HG02943 (cell line): Measurements from ENCODE around the gene PNKP.

ENCODE experiments used
- ATAC-seq: cut with Tn5 transposase; IDR thresholded peaks from one replicate; pipeline ENCODE4 v1.9.1; 2021; ENCODE audit warnings: mild to moderate bottlenecking, low read depth, moderate library complexity; ENCODE audit not compliant: unreplicated experiment

PNKP gene

GRCh38 chr19:49866933-49867782 is at the start of gene PNKP:
PNKP (minus strand) TSS chr19:49867576; CDS start chr19:49867204, 372 bp downstream.
- ATAC-seq, result peak; percentile 36

DNA sequence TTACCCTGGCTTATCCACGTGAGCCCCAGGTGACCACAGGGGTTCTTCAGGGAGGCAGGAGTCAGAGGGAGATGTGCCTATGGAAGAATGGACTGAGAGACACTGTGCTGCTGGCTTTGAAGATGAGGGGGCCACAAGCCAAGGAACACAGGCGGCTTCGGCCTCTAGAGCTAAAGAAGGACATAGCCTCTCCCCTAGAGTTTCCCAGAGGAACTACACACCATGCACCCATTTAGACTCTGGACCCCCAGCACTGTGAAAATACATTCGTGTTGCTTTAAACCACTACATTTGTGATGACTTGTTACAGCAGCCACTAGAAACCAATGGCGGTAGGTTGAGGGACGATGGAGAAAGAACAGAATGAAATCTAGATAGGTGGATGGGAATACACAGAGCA is 47.9 kb upstream of the PNKP start:
- ATAC-seq, result no peak

GRCh38 chr19:49913720-49914119 is 46.3 kb upstream of the PNKP start:
- no peak for ATAC-seq

DNA sequence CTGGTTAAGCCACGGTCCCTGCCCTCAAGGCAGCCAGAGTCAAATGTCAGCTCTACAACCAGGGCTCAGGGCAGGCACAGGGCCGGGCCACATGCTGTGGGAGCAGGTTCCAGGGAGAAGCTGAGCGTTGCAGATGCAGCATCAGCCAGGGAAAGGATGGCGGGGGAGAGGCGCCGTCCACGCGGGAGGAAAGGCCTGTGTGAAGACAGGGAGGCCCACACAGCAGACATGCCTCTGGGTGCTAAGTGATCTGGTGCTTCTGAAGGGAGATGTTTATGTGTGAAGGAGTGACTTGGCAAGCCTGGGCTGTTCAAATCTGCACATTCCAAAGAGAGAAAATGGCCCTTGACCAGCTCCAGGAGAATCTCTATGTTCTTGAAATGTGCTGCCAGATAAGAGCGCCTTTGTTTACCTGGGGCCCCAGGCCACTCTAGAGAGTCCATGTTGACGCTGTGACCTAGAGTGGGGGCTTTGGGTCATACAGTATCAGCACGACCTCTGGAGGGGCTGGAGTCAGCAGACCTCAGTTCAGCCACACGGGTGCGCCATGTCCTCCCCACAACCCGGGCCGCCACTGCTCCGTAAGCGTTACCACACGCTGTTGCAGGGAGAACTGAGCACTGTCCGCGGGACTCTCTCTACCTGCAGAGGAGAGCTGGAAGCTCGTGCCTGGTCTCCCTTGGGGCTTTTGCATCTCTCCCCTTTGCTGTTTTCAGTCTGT is 45.7 kb upstream of the PNKP start:
- no peak for ATAC-seq

- ATAC-seq, result no peak
These were observed 44.2 kb upstream of the PNKP start for GRCh38 chr19:49911381-49912145.

DNA sequence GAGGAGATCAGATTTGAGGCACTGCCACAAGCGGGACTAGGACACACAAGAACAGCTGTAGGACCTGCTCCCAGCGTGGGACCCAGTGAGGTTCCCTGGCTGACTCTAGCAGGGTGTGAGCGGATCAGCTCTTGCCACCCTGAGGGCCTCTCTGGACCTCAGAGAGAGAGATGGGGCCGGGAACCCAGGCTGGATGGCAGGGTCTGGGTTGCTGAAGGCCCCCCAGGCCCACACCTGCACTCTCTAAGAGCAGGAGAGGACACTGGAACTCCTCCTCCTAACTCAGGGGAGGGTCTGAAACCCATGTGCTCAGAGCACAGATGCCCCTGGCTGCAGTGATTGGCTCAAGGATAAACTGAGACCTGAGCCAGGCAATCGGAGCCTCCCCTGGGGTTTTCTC is 42.8 kb upstream of the PNKP start:
- no peak for ATAC-seq

- no peak for ATAC-seq
These were observed 41.4 kb upstream of the PNKP start for GRCh38 chr19:49908480-49909420.

GRCh38 chr19:49907745-49908446 is 40.5 kb upstream of the PNKP start:
- no peak for ATAC-seq

- no peak for ATAC-seq
These were observed 39.6 kb upstream of the PNKP start for GRCh38 chr19:49906879-49907564.

DNA sequence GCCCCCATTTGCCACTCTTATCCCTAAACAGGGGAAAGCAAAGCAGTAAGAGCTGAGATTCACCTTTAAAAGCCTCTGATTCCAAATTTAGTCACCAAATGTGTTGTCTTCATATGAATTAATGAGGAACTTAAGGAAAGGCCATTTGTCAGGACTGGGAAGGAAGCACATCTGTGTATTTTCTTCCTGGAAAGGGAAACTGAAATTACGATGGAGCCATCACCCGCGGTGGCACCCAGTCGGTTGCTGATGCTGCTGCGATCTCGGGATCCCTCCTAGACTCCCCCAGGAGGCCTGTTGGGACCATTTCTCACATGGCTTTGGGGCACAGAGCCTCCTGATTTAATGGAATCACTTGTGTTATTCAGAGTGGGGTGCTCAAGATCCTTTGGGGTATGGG is 36.8 kb upstream of the PNKP start:
- no peak for ATAC-seq

DNA sequence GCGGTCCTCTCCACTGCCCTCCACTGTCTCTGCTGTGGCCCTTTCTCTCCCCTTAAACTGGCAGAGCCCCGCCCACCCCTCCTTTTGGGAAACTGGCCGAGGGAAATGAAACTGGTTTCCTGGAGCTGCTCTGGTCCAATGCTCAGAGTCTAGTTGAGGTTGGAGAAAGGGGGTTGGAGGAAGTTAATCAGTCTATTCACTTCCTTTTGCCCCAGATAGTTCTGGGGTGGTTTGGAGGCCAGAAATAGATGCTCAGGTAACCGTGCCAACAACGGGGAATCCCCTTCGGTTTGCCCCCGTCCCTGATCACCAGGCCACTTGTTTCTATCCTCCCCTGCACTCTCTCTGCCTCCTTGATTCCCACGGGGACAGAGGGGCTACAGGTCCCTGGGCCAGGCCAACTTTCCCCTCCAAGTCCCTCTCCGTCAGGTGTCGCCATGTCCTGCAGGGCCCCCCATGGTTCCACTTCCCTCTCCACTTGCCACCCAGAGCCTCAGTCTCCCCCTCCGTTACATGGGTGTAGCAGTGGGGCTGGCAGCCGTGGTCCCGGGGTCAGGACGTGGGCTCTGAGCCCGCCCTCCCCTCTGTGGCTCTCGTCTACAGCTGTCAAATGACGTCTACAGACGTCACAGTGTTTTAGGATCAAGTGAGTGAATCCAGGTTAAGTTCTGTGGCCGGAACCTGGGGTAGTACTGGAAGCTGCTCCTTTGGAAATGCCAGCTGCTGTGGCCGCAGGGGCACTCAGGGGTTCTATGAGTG is 29.7 kb upstream of the PNKP start, which contains the start of gene IL4I1:
Gene IL4I1, minus strand, starts transcription at position 25 of the 759 bp plus-strand sequence. CDS start 727 bp downstream, outside the sequence.
- ATAC-seq, result peak; percentile 56

GRCh38 chr19:49895566-49896297 is 28.4 kb upstream of the PNKP start:
- no peak for ATAC-seq

DNA sequence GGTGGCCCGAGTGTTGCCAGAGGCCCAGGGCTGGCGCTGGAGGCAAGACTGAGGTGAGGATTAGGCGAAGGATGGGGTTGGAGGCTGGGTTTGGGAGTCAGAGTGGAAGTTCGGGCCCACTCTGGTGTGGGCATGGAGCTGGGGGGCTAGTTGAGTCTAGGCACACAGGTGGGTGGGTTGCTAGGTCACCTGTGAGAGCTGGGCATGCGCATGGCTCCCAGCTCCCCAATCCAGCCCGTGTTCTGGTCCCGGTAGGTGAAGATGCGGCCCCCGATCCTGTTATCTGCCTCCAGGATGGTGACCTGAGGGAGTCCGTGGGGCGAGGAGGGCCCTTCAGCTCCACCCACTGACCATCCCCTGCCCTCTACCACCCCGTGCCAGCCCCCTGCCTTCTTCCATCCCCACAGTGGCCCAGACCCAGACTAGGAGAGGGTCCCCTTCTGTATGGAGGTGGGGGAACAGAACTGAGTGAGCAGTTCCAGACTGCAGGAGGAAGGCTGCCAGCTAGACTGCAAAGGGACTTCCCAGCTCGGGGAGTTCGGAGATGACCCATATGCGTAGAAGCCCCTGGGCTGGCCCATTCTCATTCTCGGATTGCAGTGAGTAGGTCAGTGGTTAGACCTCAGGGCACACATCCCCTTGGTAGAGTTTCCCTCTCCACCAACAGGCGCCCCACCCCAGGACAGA is 27.6 kb upstream of the PNKP start:
- no peak for ATAC-seq

GRCh38 chr19:49894011-49894664 is 26.8 kb upstream of the PNKP start:
- no peak for ATAC-seq

GRCh38 chr19:49892716-49893115 is 25.3 kb upstream of the PNKP start:
- no peak for ATAC-seq

DNA sequence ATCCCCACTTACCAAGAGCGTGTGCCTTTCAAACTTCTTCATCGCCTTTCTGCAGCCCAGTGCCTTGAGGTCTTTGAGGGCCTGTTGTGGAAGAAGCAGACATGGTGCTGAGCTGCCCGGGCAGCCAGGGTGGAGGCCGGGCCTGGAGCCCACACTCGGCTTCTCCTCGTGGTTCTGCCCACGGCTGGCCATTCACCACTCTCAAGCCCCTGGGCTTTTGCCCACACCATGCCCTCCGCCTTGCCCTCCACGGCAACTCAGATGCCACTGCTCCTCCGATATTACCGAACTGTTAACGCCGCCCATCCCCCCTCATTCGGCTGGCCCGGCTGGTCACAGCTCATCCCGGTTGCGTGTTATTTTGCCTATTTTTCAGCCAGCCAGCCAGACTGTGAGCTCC is 24.0 kb upstream of the PNKP start:
- no peak for ATAC-seq
